Panc1 (cell line): Measurements from ENCODE around the gene FOXF2.

ENCODE experiments used
- POLR2AphosphoS5 ChIP-seq: IDR thresholded peaks from 2 replicates; pipeline ENCODE4 v1.6.1; 2012; ENCODE audit warnings: mild to moderate bottlenecking, low read depth, low read length, moderate library complexity
- TF ChIP-seq, protein P1 (sequence below): fragments of 450-650 bp; IDR thresholded peaks from 2 replicates; pipeline ENCODE4 v1.5.1; 2017; ENCODE audit warnings: mild to moderate bottlenecking

GRCh38 chr6:1417718-1418117, 28.3 kb downstream of the FOXF2 start:
- TF ChIP-seq, protein P1, sequence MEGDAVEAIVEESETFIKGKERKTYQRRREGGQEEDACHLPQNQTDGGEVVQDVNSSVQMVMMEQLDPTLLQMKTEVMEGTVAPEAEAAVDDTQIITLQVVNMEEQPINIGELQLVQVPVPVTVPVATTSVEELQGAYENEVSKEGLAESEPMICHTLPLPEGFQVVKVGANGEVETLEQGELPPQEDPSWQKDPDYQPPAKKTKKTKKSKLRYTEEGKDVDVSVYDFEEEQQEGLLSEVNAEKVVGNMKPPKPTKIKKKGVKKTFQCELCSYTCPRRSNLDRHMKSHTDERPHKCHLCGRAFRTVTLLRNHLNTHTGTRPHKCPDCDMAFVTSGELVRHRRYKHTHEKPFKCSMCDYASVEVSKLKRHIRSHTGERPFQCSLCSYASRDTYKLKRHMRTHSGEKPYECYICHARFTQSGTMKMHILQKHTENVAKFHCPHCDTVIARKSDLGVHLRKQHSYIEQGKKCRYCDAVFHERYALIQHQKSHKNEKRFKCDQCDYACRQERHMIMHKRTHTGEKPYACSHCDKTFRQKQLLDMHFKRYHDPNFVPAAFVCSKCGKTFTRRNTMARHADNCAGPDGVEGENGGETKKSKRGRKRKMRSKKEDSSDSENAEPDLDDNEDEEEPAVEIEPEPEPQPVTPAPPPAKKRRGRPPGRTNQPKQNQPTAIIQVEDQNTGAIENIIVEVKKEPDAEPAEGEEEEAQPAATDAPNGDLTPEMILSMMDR, result no peak
- TF ChIP-seq POLR2AphosphoS5, result no peak
